Breast epithelium (tissue), 4 donors: ENCODE measurements around the gene ASB4. TPM values are rescaled to one million over a fixed set of nuclear protein-coding genes. Genes with fewer than 3 reads are reported as not detected.
A peak's percentile ranks its signal among the peaks of the same experiment; 100 is the strongest.

Experiments used
- DNase-seq, 2 donors: peaks; one replicate each; pipeline ENCODE4 v3.0.0-alpha.2; 2019; ENCODE audit warnings: low spot score in 2 of 2
- H3K27ac ChIP-seq, 2 donors: fragments of 200-600 bp; sonication (generic) in 1 of 2; one replicate each; pipeline ENCODE4 v1.5.1; 2016 to 2019; ENCODE audit warnings: mild to moderate bottlenecking in 1 of 2
- H3K27me3 ChIP-seq, 2 donors: fragments of 200-600 bp; sonication (generic) in 1 of 2; one replicate each; pipeline versions ENCODE4 v1.5.1 to v1.6.0; 2017 to 2019; ENCODE audit warnings: control low read depth in 1 of 2, mild to moderate bottlenecking in 1 of 2
- H3K36me3 ChIP-seq: fragments of 200-600 bp; one replicate; pipeline ENCODE4 v1.5.1; 2019
- H3K4me1 ChIP-seq, 2 donors: fragments of 200-600 bp; sonication (generic); one replicate each; pipeline ENCODE4 v1.5.1; 2016 to 2019; ENCODE audit warnings: control low read depth in 1 of 2
- H3K4me3 ChIP-seq, 3 donors: fragments of 200-600 bp; sonication (generic); 1 replicate in 2 of 3; 2 replicates in 1 of 3; pipeline ENCODE4 v1.5.1; 2016 to 2019; ENCODE audit warnings: mild to moderate bottlenecking in 3 of 3, moderate library complexity in 2 of 3
- H3K9me3 ChIP-seq, 2 donors: fragments of 200-600 bp; sonication (generic) in 1 of 2; one replicate each; pipeline ENCODE4 v1.5.1; 2016 to 2019; ENCODE audit warnings: control low read depth in 1 of 2
- CTCF ChIP-seq, 3 donors: fragments of 450-650 bp; IDR thresholded peaks; one replicate each; pipeline ENCODE4 v1.5.1; 2016 to 2017; ENCODE audit warnings: antibody characterized with exemption in 3 of 3, mild to moderate bottlenecking in 3 of 3, moderate library complexity in 3 of 3
- POLR2A ChIP-seq: fragments of 450-650 bp; IDR thresholded peaks from one replicate; pipeline ENCODE4 v1.6.1; 2016; ENCODE audit warnings: antibody characterized with exemption, mild to moderate bottlenecking, moderate library complexity
- POLR2AphosphoS5 ChIP-seq, 3 donors: sonication (generic); formaldehyde crosslinking; IDR thresholded peaks; one replicate each; pipeline ENCODE4 v1.6.1; 2017; ENCODE audit warnings: antibody characterized with exemption in 3 of 3
- intact Hi-C: fragments of 100-400 bp; cut with DNase I; formaldehyde crosslinking; loops from one replicate; pipeline ENCODE4 v1.15.1; 2023; ENCODE audit warnings: low total_unique reads
- total RNA-seq, 3 donors: library from RNA; depleted of rRNA; stranded (reverse); fragments of >200 nt; gene quantifications; one replicate each; pipeline ENCODE4 v1.1.0, GENCODE V29; 2016

Gene ASB4
- total RNA-seq, 3 donors from 2014 or later, result 0.16 to 0.33 (median 0.29) TPM

GRCh38 chr7:95478272-95479037 is 7.3 kb upstream of the ASB4 start:
- Histone ChIP-seq H3K4me3 (peak overlapping the region in 2 of 3 donors; percentile 5 to 27), H3K9me3 (no peaks in the 10 kb centered on the region), H3K4me1 (no peaks in the 10 kb centered on the region), H3K27me3 (no peaks in the 10 kb centered on the region), H3K36me3 (no peaks in the 10 kb centered on the region), H3K27ac (no peak overlapping the region)
- TF ChIP-seq CTCF (IDR thresholded peaks at IDR 0.05), result no peak
- no peak for TF ChIP-seq POLR2AphosphoS5 (IDR thresholded peaks at IDR 0.05)
- no peak for TF ChIP-seq POLR2A
- DNase-seq, result no peak
- intact Hi-C loops, result loop anchor here (10.0 kb wide), 1 partner anchor 834 kb away; no protein-coding TSS in a partner anchor

- DNase-seq, result no peak
- Histone ChIP-seq H3K4me3 (no peak overlapping the region), H3K27me3 (no peaks in the 10 kb centered on the region), H3K4me1 (no peaks in the 10 kb centered on the region), H3K36me3 (no peaks in the 10 kb centered on the region), H3K9me3 (no peaks in the 10 kb centered on the region), H3K27ac (no peak overlapping the region)
- TF ChIP-seq CTCF (IDR thresholded peaks at IDR 0.05) (no peak), POLR2A (no peak), POLR2AphosphoS5 (IDR thresholded peaks at IDR 0.05) (no peak)
- intact Hi-C loops, result loop anchor here (10.0 kb wide), 1 partner anchor 835 kb away; no protein-coding TSS in a partner anchor
Measured at GRCh38 chr7:95479992-95480624, 5.6 kb upstream of the ASB4 start.

- H3K4me3 ChIP-seq, result no peak overlapping the region
- no peaks in the 10 kb centered on the region for H3K4me1 ChIP-seq
- H3K27me3 ChIP-seq, result no peaks in the 10 kb centered on the region
- H3K27ac ChIP-seq, result no peak overlapping the region
- intact Hi-C loops, result no loop called here
- DNase-seq, result no peak
- H3K9me3 ChIP-seq, result no peaks in the 10 kb centered on the region
- no peak for TF ChIP-seq POLR2AphosphoS5 (IDR thresholded peaks at IDR 0.05)
- H3K36me3 ChIP-seq, result no peaks in the 10 kb centered on the region
Measured at GRCh38 chr7:95481271-95482165, 4.2 kb upstream of the ASB4 start.

- Histone ChIP-seq H3K27me3 (no peaks in the 10 kb centered on the region), H3K4me3 (no peak overlapping the region), H3K4me1 (no peaks in the 10 kb centered on the region), H3K36me3 (no peaks in the 10 kb centered on the region), H3K27ac (no peak overlapping the region), H3K9me3 (no peaks in the 10 kb centered on the region)
- DNase-seq, result no peak
- TF ChIP-seq POLR2A (no peak), CTCF (IDR thresholded peaks at IDR 0.05) (no peak), POLR2AphosphoS5 (IDR thresholded peaks at IDR 0.05) (no peak)
- intact Hi-C loops, result no loop called here
Measured at GRCh38 chr7:95482424-95482823, 3.3 kb upstream of the ASB4 start.

GRCh38 chr7:95490231-95490762 is 4.6 kb downstream of the ASB4 start:
- intact Hi-C loops, result no loop called here

More at GRCh38 chr7:95490231-95490762, 4.6 kb downstream of the ASB4 start:
- no peak for TF ChIP-seq POLR2AphosphoS5 (IDR thresholded peaks at IDR 0.05)
- no peak for TF ChIP-seq CTCF (IDR thresholded peaks at IDR 0.05)
- TF ChIP-seq POLR2A, result no peak
- Histone ChIP-seq H3K4me3 (no peak overlapping the region), H3K36me3 (no peaks in the 10 kb centered on the region), H3K27me3 (no peaks in the 10 kb centered on the region), H3K9me3 (no peaks in the 10 kb centered on the region), H3K27ac (no peak overlapping the region), H3K4me1 (no peaks in the 10 kb centered on the region)
- no peak for DNase-seq
